22Rv1 (cell line): Measurements from ENCODE around the gene CDH6.

ENCODE experiments used
- CTCF ChIP-seq: fragments of 450-650 bp; IDR thresholded peaks from 2 replicates; pipeline ENCODE4 v1.5.1; 2017; ENCODE audit warnings: mild to moderate bottlenecking
- ZFX ChIP-seq: fragments of 450-650 bp; IDR thresholded peaks from 2 replicates; pipeline ENCODE4 v1.6.1; 2017; ENCODE audit warnings: antibody characterized with exemption, borderline replicate concordance

- TF ChIP-seq CTCF (no peak), ZFX (no peak)
Measured at GRCh38 chr5:31185951-31186350, 7.5 kb upstream of the CDH6 start.
